SK-N-SH (cell line): ENCODE data around the gene GALNT18. TPM values are rescaled to one million over a fixed set of nuclear protein-coding genes. Genes with fewer than 3 reads are reported as not detected.

Experiments used
- CTCF ChIA-PET: fragments of 300-600, 350-600 bp; formaldehyde crosslinking; extraction: SDS; loops from one replicate; lab custom pipeline; 2021; lab: Yijun Ruan, JAX
- POLR2A ChIA-PET: fragments of 350-600 bp; sonication (Branson Sonifier 250); formaldehyde crosslinking; extraction: SDS; loops from one replicate; lab custom pipeline; 2020; ENCODE audit warnings: antibody characterized with exemption, inconsistent platforms; lab: Yijun Ruan, JAX
- DNase-seq: peaks from one replicate; pipeline ENCODE4 v3.0.0; 2012
- H2AFZ ChIP-seq: fragments of 200-600 bp; sonication (generic); 2 replicates; pipeline ENCODE4 v1.8.1; 2016; ENCODE audit warnings: antibody characterized with exemption, mild to moderate bottlenecking, low read depth
- H3F3A ChIP-seq: fragments of 200-600 bp; sonication (generic); replicated peaks from 2 replicates; pipeline ENCODE3; 2016; ENCODE audit warnings: antibody characterized with exemption, mild to moderate bottlenecking; ENCODE audit not compliant: insufficient read depth
- H3K27ac ChIP-seq, 2 experiments: fragments of 200-500 bp in 1 of 2; fragments of 200-600 bp in 1 of 2; sonication (Bioruptor generic) in 1 of 2; sonication (generic), shearing (Covaris generic) in 1 of 2; 2 replicates each; pipeline versions ENCODE4 v1.5.1 to v1.6.1; 2014 to 2016; ENCODE audit warnings: low read depth in 2 of 2, inconsistent platforms in 1 of 2, low read length in 1 of 2, mild to moderate bottlenecking in 1 of 2, mixed read lengths in 1 of 2
- H3K27me3 ChIP-seq: fragments of 200-600 bp; sonication (generic), shearing (Covaris generic); 2 replicates; pipeline ENCODE4 v1.6.1; 2016; ENCODE audit warnings: mixed run types; ENCODE audit not compliant: insufficient read depth
- H3K36me3 ChIP-seq, 2 experiments: fragments of 200-500 bp in 1 of 2; fragments of 200-600 bp in 1 of 2; sonication (Bioruptor generic) in 1 of 2; sonication (generic) in 1 of 2; replicated peaks in 1 of 2; 2 replicates each; pipeline versions ENCODE3 to v1.5.1; 2014 to 2016; ENCODE audit warnings: low read length in 1 of 2, mild to moderate bottlenecking in 1 of 2; ENCODE audit not compliant: insufficient read depth in 2 of 2, control insufficient read depth in 1 of 2
- H3K4me1 ChIP-seq, 2 experiments: fragments of 200-500 bp in 1 of 2; fragments of 200-600 bp in 1 of 2; sonication (Bioruptor generic) in 1 of 2; sonication (generic), shearing (Covaris generic) in 1 of 2; 2 replicates each; pipeline versions ENCODE4 v1.5.1 to v1.6.1; 2014 to 2016; ENCODE audit warnings: low read depth in 1 of 2, low read length in 1 of 2, mixed run types in 1 of 2; ENCODE audit not compliant: insufficient read depth in 2 of 2, control insufficient read depth in 1 of 2
- H3K4me2 ChIP-seq: fragments of 200-600 bp; sonication (generic), shearing (Covaris generic); 2 replicates; pipeline ENCODE4 v1.6.1; 2017; ENCODE audit warnings: mixed run types
- H3K4me3 ChIP-seq, 2 experiments: fragments of 200-500 bp in 1 of 2; fragments of 200-600 bp in 1 of 2; sonication (Bioruptor generic) in 1 of 2; sonication (generic), shearing (Covaris generic) in 1 of 2; 2 replicates each; pipeline versions ENCODE4 v1.5.1 to v1.8.1; 2014 to 2016; ENCODE audit warnings: low read depth in 2 of 2, inconsistent platforms in 1 of 2, low read length in 1 of 2, mild to moderate bottlenecking in 1 of 2, mixed read lengths in 1 of 2, moderate library complexity in 1 of 2
- H3K79me2 ChIP-seq: fragments of 200-600 bp; sonication (generic); 2 replicates; pipeline ENCODE4 v1.8.1; 2017; ENCODE audit warnings: mild to moderate bottlenecking; ENCODE audit not compliant: insufficient read depth
- H3K9ac ChIP-seq: fragments of 200-600 bp; sonication (generic); 2 replicates; pipeline ENCODE4 v1.6.1; 2017; ENCODE audit warnings: mixed run types
- H3K9me2 ChIP-seq: fragments of 200-600 bp; sonication (generic); 2 replicates; pipeline ENCODE4 v1.6.1; 2017; ENCODE audit warnings: mixed run types
- H3K9me3 ChIP-seq: fragments of 200-600 bp; sonication (generic); 2 replicates; pipeline ENCODE4 v1.6.1; 2017; ENCODE audit warnings: mixed run types, mild to moderate bottlenecking, moderate library complexity
- H4K20me1 ChIP-seq: fragments of 200-600 bp; sonication (generic); 2 replicates; pipeline ENCODE4 v1.6.1; 2017; ENCODE audit warnings: mild to moderate bottlenecking, mixed run types; ENCODE audit not compliant: insufficient read depth
- ELF1 ChIP-seq: IDR thresholded peaks from 2 replicates; pipeline ENCODE4 v1.4.0; 2012
- EP300 ChIP-seq, 2 experiments: IDR thresholded peaks; 2 replicates each; pipeline versions ENCODE4 v1.4.0 to v1.6.1; 2012; ENCODE audit warnings: borderline replicate concordance in 1 of 2, low read depth in 1 of 2, low read length in 1 of 2
- FOSL2 ChIP-seq: IDR thresholded peaks from 2 replicates; pipeline ENCODE4 v1.4.0; 2012; ENCODE audit warnings: low read depth, mild to moderate bottlenecking, moderate library complexity, borderline replicate concordance
- GABPA ChIP-seq: IDR thresholded peaks from 2 replicates; pipeline ENCODE4 v1.4.0; 2012; ENCODE audit warnings: low read depth, mild to moderate bottlenecking
- GATA2 ChIP-seq: sonication (generic); formaldehyde crosslinking; IDR thresholded peaks from 2 replicates; pipeline ENCODE4 v1.5.0; 2020; ENCODE audit warnings: mild to moderate bottlenecking, missing genetic modification reagents
- MEF2A ChIP-seq: IDR thresholded peaks from 2 replicates; pipeline ENCODE4 v1.4.0; 2012; ENCODE audit warnings: low read depth, borderline replicate concordance
- POLR2AphosphoS5 ChIP-seq: IDR thresholded peaks from 2 replicates; pipeline ENCODE4 v1.6.1; 2012; ENCODE audit warnings: low read depth, low read length
- RAD21 ChIP-seq: IDR thresholded peaks from 2 replicates; pipeline ENCODE4 v1.6.1; 2012; ENCODE audit warnings: mild to moderate bottlenecking, low read length
- RCOR1 ChIP-seq: fragments of 150-350 bp; IDR thresholded peaks from 2 replicates; pipeline ENCODE4 v1.6.1; 2017; ENCODE audit warnings: antibody characterized with exemption, low read length
- RXRA ChIP-seq: IDR thresholded peaks from 2 replicates; pipeline ENCODE4 v1.4.0; 2012; ENCODE audit warnings: low read depth, mild to moderate bottlenecking, borderline replicate concordance
- SIN3A ChIP-seq: IDR thresholded peaks from 2 replicates; pipeline ENCODE4 v1.6.1; 2012; ENCODE audit warnings: low read depth, mild to moderate bottlenecking, low read length, moderate library complexity, borderline replicate concordance
- TAF1 ChIP-seq: IDR thresholded peaks from 2 replicates; pipeline ENCODE4 v1.6.1; 2012; ENCODE audit warnings: low read depth, mild to moderate bottlenecking, low read length, moderate library complexity, borderline replicate concordance
- TCF12 ChIP-seq: IDR thresholded peaks from 2 replicates; pipeline ENCODE4 v1.4.0; 2012
- YY1 ChIP-seq: IDR thresholded peaks from 2 replicates; pipeline ENCODE4 v1.4.0; 2012; ENCODE audit warnings: low read depth, mild to moderate bottlenecking
- WGBS: methylation state at CpG from one replicate; pipeline ENCODE4 v1.1.6; 2017; ENCODE audit warnings: low lambda C conversion rate; 5-methylcytosine and 5-hydroxymethylcytosine counted together
- polyA plus RNA-seq, 3 experiments: library from polyadenylated mRNA; depleted of rRNA; stranded (reverse); fragments of >200 nt; gene quantifications; 2 replicates each; pipeline ENCODE4 v1.2.3, GENCODE V29; 2012
- TF ChIP-seq, protein P1 (sequence below): IDR thresholded peaks from 2 replicates; pipeline ENCODE4 v1.4.0; 2012; ENCODE audit warnings: low read depth, borderline replicate concordance
- TF ChIP-seq, protein P2 (sequence below): fragments of 150-350 bp; IDR thresholded peaks from 2 replicates; pipeline ENCODE4 v1.6.1; 2016; ENCODE audit warnings: mild to moderate bottlenecking, low read depth, low read length
- TF ChIP-seq, protein P3 (sequence below): IDR thresholded peaks from 2 replicates; pipeline ENCODE4 v1.6.1; 2012; ENCODE audit warnings: mild to moderate bottlenecking, low read depth, low read length, moderate library complexity
- TF ChIP-seq, protein P4 (sequence below): fragments of 200-600 bp; sonication (generic); IDR thresholded peaks from 2 replicates; pipeline ENCODE4 v1.6.1; 2017; ENCODE audit warnings: antibody characterized with exemption, mild to moderate bottlenecking, moderate library complexity
- TF ChIP-seq, protein P5 (sequence below): IDR thresholded peaks from 2 replicates; pipeline ENCODE4; 2012

GALNT18 gene
- polyA plus RNA-seq, 1 of the 3 experiments (the other 2 are of a cell fraction) = 0.64 TPM

DNA sequence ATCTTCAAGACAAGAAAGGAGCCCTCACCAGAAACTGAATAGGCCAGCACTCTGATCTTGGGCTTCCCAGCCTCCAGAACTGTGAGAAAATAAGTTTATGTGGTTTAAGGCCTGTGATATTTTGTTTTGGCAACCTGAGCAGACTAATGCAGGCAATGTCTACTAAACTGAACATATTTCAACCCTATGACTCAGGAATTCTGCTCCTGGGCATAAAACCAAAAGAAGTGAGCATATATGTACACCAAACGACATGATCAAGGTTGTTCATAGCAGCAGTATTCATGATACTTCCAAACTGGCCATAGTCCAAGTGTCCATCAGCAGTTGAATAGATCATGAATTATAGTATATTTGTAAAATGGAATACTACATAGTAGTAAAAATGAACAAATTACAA lies 297.7 kb downstream of the GALNT18 start:
- Histone ChIP-seq H3K9me2 (no peaks in the 10 kb centered on the region), H3K36me3 (no peaks in the 10 kb centered on the region), H3K79me2 (no peaks in the 10 kb centered on the region), H3K9ac (no peak overlapping the region), H3K27ac (no peak overlapping the region), H2AFZ (no peak overlapping the region), H3F3A (no peaks in the 10 kb centered on the region), H3K27me3 (no peaks in the 10 kb centered on the region), H3K9me3 (no peaks in the 10 kb centered on the region), H3K4me2 (no peak overlapping the region), H3K4me1 (no peaks in the 10 kb centered on the region), H3K4me3 (no peak overlapping the region), H4K20me1 (no peaks in the 10 kb centered on the region)
- DNase-seq = no peak
- ChIA-PET CTCF (no interaction called here), POLR2A (no interaction called here)
- WGBS = 17% methylated on average over 1 of the region's 1 CpG
- TF ChIP-seq RAD21 (no peak), FOSL2 (no peak), TCF12 (no peak), TAF1 (no peak), RXRA (no peak), SIN3A (no peak), YY1 (no peak), ELF1 (no peak), POLR2AphosphoS5 (no peak), RCOR1 (no peak), EP300 (IDR thresholded peaks at IDR 0.05; ENCODE audit: borderline replicate concordance in 1 of 2, low read depth in 1 of 2, low read length in 1 of 2) (no peak), MEF2A (no peak), GATA2 (no peak), GABPA (no peak)
- TF ChIP-seq, protein P1, sequence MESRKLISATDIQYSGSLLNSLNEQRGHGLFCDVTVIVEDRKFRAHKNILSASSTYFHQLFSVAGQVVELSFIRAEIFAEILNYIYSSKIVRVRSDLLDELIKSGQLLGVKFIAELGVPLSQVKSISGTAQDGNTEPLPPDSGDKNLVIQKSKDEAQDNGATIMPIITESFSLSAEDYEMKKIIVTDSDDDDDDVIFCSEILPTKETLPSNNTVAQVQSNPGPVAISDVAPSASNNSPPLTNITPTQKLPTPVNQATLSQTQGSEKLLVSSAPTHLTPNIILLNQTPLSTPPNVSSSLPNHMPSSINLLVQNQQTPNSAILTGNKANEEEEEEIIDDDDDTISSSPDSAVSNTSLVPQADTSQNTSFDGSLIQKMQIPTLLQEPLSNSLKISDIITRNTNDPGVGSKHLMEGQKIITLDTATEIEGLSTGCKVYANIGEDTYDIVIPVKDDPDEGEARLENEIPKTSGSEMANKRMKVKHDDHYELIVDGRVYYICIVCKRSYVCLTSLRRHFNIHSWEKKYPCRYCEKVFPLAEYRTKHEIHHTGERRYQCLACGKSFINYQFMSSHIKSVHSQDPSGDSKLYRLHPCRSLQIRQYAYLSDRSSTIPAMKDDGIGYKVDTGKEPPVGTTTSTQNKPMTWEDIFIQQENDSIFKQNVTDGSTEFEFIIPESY = no peak
- TF ChIP-seq, protein P2, sequence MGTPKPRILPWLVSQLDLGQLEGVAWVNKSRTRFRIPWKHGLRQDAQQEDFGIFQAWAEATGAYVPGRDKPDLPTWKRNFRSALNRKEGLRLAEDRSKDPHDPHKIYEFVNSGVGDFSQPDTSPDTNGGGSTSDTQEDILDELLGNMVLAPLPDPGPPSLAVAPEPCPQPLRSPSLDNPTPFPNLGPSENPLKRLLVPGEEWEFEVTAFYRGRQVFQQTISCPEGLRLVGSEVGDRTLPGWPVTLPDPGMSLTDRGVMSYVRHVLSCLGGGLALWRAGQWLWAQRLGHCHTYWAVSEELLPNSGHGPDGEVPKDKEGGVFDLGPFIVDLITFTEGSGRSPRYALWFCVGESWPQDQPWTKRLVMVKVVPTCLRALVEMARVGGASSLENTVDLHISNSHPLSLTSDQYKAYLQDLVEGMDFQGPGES = no peak
- TF ChIP-seq, protein P3, sequence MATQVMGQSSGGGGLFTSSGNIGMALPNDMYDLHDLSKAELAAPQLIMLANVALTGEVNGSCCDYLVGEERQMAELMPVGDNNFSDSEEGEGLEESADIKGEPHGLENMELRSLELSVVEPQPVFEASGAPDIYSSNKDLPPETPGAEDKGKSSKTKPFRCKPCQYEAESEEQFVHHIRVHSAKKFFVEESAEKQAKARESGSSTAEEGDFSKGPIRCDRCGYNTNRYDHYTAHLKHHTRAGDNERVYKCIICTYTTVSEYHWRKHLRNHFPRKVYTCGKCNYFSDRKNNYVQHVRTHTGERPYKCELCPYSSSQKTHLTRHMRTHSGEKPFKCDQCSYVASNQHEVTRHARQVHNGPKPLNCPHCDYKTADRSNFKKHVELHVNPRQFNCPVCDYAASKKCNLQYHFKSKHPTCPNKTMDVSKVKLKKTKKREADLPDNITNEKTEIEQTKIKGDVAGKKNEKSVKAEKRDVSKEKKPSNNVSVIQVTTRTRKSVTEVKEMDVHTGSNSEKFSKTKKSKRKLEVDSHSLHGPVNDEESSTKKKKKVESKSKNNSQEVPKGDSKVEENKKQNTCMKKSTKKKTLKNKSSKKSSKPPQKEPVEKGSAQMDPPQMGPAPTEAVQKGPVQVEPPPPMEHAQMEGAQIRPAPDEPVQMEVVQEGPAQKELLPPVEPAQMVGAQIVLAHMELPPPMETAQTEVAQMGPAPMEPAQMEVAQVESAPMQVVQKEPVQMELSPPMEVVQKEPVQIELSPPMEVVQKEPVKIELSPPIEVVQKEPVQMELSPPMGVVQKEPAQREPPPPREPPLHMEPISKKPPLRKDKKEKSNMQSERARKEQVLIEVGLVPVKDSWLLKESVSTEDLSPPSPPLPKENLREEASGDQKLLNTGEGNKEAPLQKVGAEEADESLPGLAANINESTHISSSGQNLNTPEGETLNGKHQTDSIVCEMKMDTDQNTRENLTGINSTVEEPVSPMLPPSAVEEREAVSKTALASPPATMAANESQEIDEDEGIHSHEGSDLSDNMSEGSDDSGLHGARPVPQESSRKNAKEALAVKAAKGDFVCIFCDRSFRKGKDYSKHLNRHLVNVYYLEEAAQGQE = no peak
- TF ChIP-seq, protein P4, sequence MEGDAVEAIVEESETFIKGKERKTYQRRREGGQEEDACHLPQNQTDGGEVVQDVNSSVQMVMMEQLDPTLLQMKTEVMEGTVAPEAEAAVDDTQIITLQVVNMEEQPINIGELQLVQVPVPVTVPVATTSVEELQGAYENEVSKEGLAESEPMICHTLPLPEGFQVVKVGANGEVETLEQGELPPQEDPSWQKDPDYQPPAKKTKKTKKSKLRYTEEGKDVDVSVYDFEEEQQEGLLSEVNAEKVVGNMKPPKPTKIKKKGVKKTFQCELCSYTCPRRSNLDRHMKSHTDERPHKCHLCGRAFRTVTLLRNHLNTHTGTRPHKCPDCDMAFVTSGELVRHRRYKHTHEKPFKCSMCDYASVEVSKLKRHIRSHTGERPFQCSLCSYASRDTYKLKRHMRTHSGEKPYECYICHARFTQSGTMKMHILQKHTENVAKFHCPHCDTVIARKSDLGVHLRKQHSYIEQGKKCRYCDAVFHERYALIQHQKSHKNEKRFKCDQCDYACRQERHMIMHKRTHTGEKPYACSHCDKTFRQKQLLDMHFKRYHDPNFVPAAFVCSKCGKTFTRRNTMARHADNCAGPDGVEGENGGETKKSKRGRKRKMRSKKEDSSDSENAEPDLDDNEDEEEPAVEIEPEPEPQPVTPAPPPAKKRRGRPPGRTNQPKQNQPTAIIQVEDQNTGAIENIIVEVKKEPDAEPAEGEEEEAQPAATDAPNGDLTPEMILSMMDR = no peak
- TF ChIP-seq, protein P5, sequence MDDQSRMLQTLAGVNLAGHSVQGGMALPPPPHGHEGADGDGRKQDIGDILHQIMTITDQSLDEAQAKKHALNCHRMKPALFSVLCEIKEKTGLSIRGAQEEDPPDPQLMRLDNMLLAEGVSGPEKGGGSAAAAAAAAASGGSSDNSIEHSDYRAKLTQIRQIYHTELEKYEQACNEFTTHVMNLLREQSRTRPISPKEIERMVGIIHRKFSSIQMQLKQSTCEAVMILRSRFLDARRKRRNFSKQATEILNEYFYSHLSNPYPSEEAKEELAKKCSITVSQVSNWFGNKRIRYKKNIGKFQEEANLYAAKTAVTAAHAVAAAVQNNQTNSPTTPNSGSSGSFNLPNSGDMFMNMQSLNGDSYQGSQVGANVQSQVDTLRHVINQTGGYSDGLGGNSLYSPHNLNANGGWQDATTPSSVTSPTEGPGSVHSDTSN = no peak
